Chondrocyte (in vitro differentiated cells): ENCODE measurements around the gene ACBD6. TPM values are rescaled to one million over a fixed set of nuclear protein-coding genes. Genes with fewer than 3 reads are reported as not detected.

Experiments
- DNase-seq: peaks from one replicate; pipeline ENCODE4 v3.0.0; 2021; ENCODE audit warnings: mixed read lengths, low spot score
- H3K27ac Mint-ChIP-seq: one replicate; pipeline ENCODE4 v1.8.0; 2021; ENCODE audit warnings: mild to moderate bottlenecking, moderate library complexity, mixed read lengths; ENCODE audit not compliant: unreplicated experiment
- H3K27me3 Mint-ChIP-seq: 2 replicates; pipeline ENCODE4 v1.8.0; 2021; ENCODE audit warnings: low read depth, mixed read lengths
- H3K36me3 Mint-ChIP-seq: 2 replicates; pipeline ENCODE4 v1.8.0; 2021; ENCODE audit warnings: low read depth, mixed read lengths
- H3K4me1 Mint-ChIP-seq: 2 replicates; pipeline ENCODE4 v1.8.0; 2021; ENCODE audit warnings: low read depth, mild to moderate bottlenecking, mixed read lengths
- H3K4me3 Mint-ChIP-seq: one replicate; pipeline ENCODE4 v1.8.0; 2021; ENCODE audit warnings: mild to moderate bottlenecking, moderate library complexity, mixed read lengths; ENCODE audit not compliant: unreplicated experiment
- H3K9me3 Mint-ChIP-seq: 2 replicates; pipeline ENCODE4 v1.8.0; 2021; ENCODE audit warnings: low read depth, mixed read lengths
- CTCF ChIP-seq: fragments of 200-600 bp; sonication (generic); IDR thresholded peaks from 2 replicates; pipeline ENCODE4 v1.5.0; 2021; ENCODE audit warnings: antibody characterized with exemption, mild to moderate bottlenecking, moderate library complexity
- total RNA-seq: library from RNA; stranded (reverse); gene quantifications from 3 replicates; pipeline ENCODE4 v1.2.1, GENCODE V29; 2021

Gene ACBD6
- total RNA-seq, 1 donor from 2014 or later = 43.4 TPM

GRCh38 chr1:180370188-180370587, 132.2 kb downstream of the ACBD6 start:
- Mint-ChIP-seq H3K4me1 (peaks cover 11% of the 10 kb centered on the region), H3K27me3 (no peaks in the 10 kb centered on the region), H3K9me3 (peaks cover 6% of the 10 kb centered on the region), H3K27ac (no peak overlapping the region), H3K4me3 (no peak overlapping the region), H3K36me3 (no peaks in the 10 kb centered on the region)
- no peak for TF ChIP-seq CTCF
- DNase-seq = no peak

GRCh38 chr1:180369061-180369460, 133.3 kb downstream of the ACBD6 start:
- DNase-seq = no peak
- Mint-ChIP-seq H3K36me3 (no peaks in the 10 kb centered on the region), H3K27me3 (no peaks in the 10 kb centered on the region), H3K4me1 (peaks cover 11% of the 10 kb centered on the region), H3K9me3 (peaks cover 6% of the 10 kb centered on the region), H3K27ac (no peak overlapping the region), H3K4me3 (no peak overlapping the region)
- TF ChIP-seq CTCF = no peak

- Mint-ChIP-seq H3K36me3 (no peaks in the 10 kb centered on the region), H3K4me1 (peaks cover 17% of the 10 kb centered on the region), H3K4me3 (no peak overlapping the region), H3K9me3 (peaks cover 6% of the 10 kb centered on the region), H3K27me3 (no peaks in the 10 kb centered on the region), H3K27ac (no peak overlapping the region)
- no peak for TF ChIP-seq CTCF
- no peak for DNase-seq
Observed at GRCh38 chr1:180366371-180367068, 135.9 kb downstream of the ACBD6 start.

- Mint-ChIP-seq H3K27ac (no peak overlapping the region), H3K36me3 (no peaks in the 10 kb centered on the region), H3K4me3 (no peak overlapping the region), H3K9me3 (peaks cover 6% of the 10 kb centered on the region), H3K27me3 (no peaks in the 10 kb centered on the region), H3K4me1 (peaks cover 28% of the 10 kb centered on the region)
- DNase-seq = no peak
- no peak for TF ChIP-seq CTCF
Observed at GRCh38 chr1:180365039-180365438, 137.3 kb downstream of the ACBD6 start.

- peaks cover 6% of the 10 kb centered on the region for H3K9me3 Mint-ChIP-seq
- no peak overlapping the region for H3K4me3 Mint-ChIP-seq
- no peaks in the 10 kb centered on the region for H3K27me3 Mint-ChIP-seq
- no peak overlapping the region for H3K27ac Mint-ChIP-seq
- H3K36me3 Mint-ChIP-seq = no peaks in the 10 kb centered on the region
- peaks cover 39% of the 10 kb centered on the region for H3K4me1 Mint-ChIP-seq
- no peak for TF ChIP-seq CTCF
- no peak for DNase-seq
Observed at GRCh38 chr1:180363246-180363995, 139.0 kb downstream of the ACBD6 start.
